HFFc6 (cell line): ENCODE results near the gene GABBR2. TPM values are rescaled to one million over a fixed set of nuclear protein-coding genes. Genes with fewer than 3 reads are reported as not detected.

Experiments
- DNase-seq: peaks from one replicate; pipeline ENCODE4 v3.0.0-alpha.2; 2018
- H3K27ac Mint-ChIP-seq: 2 replicates; pipeline ENCODE4 v1.8.0; 2020; ENCODE audit warnings: mild to moderate bottlenecking, mixed read lengths
- H3K27me3 Mint-ChIP-seq: 2 replicates; pipeline ENCODE4 v1.8.0; 2021; ENCODE audit warnings: mild to moderate bottlenecking, moderate library complexity, mixed read lengths; ENCODE audit not compliant: insufficient read depth
- H3K36me3 Mint-ChIP-seq: 2 replicates; pipeline ENCODE4 v1.8.0; 2021; ENCODE audit warnings: low read depth, mixed read lengths
- H3K4me1 Mint-ChIP-seq: 2 replicates; pipeline ENCODE4 v1.8.0; 2020; ENCODE audit warnings: low read depth, mixed read lengths
- H3K4me3 Mint-ChIP-seq: 2 replicates; pipeline ENCODE4 v1.8.0; 2020; ENCODE audit warnings: mild to moderate bottlenecking, moderate library complexity, mixed read lengths
- H3K9me3 Mint-ChIP-seq: 2 replicates; pipeline ENCODE4 v1.8.0; 2020; ENCODE audit warnings: mild to moderate bottlenecking, mixed read lengths
- CTCF ChIP-seq: fragments of 200-600 bp; sonication (generic); IDR thresholded peaks from 2 replicates; pipeline ENCODE4 v1.5.0; 2021; ENCODE audit warnings: antibody characterized with exemption, mild to moderate bottlenecking
- total RNA-seq, 6 experiments: library from RNA; stranded (reverse); fragmentation: NEBNext Ultra II Directional; extraction: Animal tissue kit (Norgen Biotek cat#: 25700); gene quantifications; 2 replicates in 1 of 6; 3 replicates in 5 of 6; pipeline ENCODE4 v1.2.3, GENCODE V29; 2021

Gene GABBR2
- total RNA-seq, 6 experiments from 2014 or later: 3.1 to 9.3 (median 7.6) TPM

GRCh38 chr9:98369066-98369425 lies 339.7 kb downstream of the GABBR2 start:
- Mint-ChIP-seq H3K27ac (no peak overlapping the region), H3K36me3 (peaks cover 13% of the 10 kb centered on the region), H3K4me1 (peaks cover 24% of the 10 kb centered on the region), H3K27me3 (no peaks in the 10 kb centered on the region; the same call in 1 of the 2 replicates), H3K9me3 (peaks cover 14% of the 10 kb centered on the region), H3K4me3 (no peak overlapping the region)
- no peak for DNase-seq
- no peak for TF ChIP-seq CTCF

GRCh38 chr9:98368366-98369065 lies 340.2 kb downstream of the GABBR2 start:
- H3K9me3 Mint-ChIP-seq: peaks cover 14% of the 10 kb centered on the region
- H3K27me3 Mint-ChIP-seq: no peaks in the 10 kb centered on the region; the same call in 1 of the 2 replicates
- no peak overlapping the region for H3K4me3 Mint-ChIP-seq
- H3K27ac Mint-ChIP-seq: no peak overlapping the region
- no peak for DNase-seq
- TF ChIP-seq CTCF: no peak
- peaks cover 13% of the 10 kb centered on the region for H3K36me3 Mint-ChIP-seq
- peaks cover 19% of the 10 kb centered on the region for H3K4me1 Mint-ChIP-seq

GRCh38 chr9:98367923-98368322 lies 340.8 kb downstream of the GABBR2 start:
- no peak overlapping the region for H3K4me3 Mint-ChIP-seq

GRCh38 chr9:98367371-98367900 lies 341.3 kb downstream of the GABBR2 start:
- DNase-seq: no peak
- no peak overlapping the region for H3K4me3 Mint-ChIP-seq

More at GRCh38 chr9:98367923-98368322, 340.8 kb downstream of the GABBR2 start:
- H3K27ac Mint-ChIP-seq: no peak overlapping the region
- H3K27me3 Mint-ChIP-seq: no peaks in the 10 kb centered on the region; the same call in 1 of the 2 replicates
- peaks cover 13% of the 10 kb centered on the region for H3K4me1 Mint-ChIP-seq
- H3K9me3 Mint-ChIP-seq: peaks cover 14% of the 10 kb centered on the region
- no peak for DNase-seq
- peaks cover 13% of the 10 kb centered on the region for H3K36me3 Mint-ChIP-seq
- no peak for TF ChIP-seq CTCF

GRCh38 chr9:98365781-98366180 lies 343.0 kb downstream of the GABBR2 start:
- peaks cover 4% of the 10 kb centered on the region for H3K4me1 Mint-ChIP-seq
- TF ChIP-seq CTCF: no peak
- peaks cover 14% of the 10 kb centered on the region for H3K9me3 Mint-ChIP-seq
- no peak for DNase-seq
- no peaks in the 10 kb centered on the region; the same call in 1 of the 2 replicates for H3K27me3 Mint-ChIP-seq
- H3K36me3 Mint-ChIP-seq: peaks cover 13% of the 10 kb centered on the region
- no peak overlapping the region for H3K4me3 Mint-ChIP-seq
- no peak overlapping the region for H3K27ac Mint-ChIP-seq

More at GRCh38 chr9:98367371-98367900, 341.3 kb downstream of the GABBR2 start:
- no peak for TF ChIP-seq CTCF
- H3K27me3 Mint-ChIP-seq: no peaks in the 10 kb centered on the region; the same call in 1 of the 2 replicates
- H3K4me1 Mint-ChIP-seq: peaks cover 8% of the 10 kb centered on the region
- peaks cover 13% of the 10 kb centered on the region for H3K36me3 Mint-ChIP-seq
- H3K9me3 Mint-ChIP-seq: peaks cover 14% of the 10 kb centered on the region
- no peak overlapping the region for H3K27ac Mint-ChIP-seq
